IMR-90 (cell line): ENCODE results near the gene MRPL1. TPM values are rescaled to one million over a fixed set of nuclear protein-coding genes. Genes with fewer than 3 reads are reported as not detected.

ENCODE experiments used
- ATAC-seq: fragments of 200-7000 bp; cut with Tn5 transposase; 2 replicates; pipeline ENCODE4 v1.9.1; 2020; ENCODE audit warnings: low read depth, mild to moderate bottlenecking, moderate library complexity
- BruUV-seq: library from RNA; stranded (reverse); fragments of 400-500 nt; replicated peaks from 2 replicates; lab custom pipeline; 2021; lab: Mats Ljungman, UMichigan
- CTCF ChIA-PET: fragments of 300-600 bp; formaldehyde crosslinking; extraction: SDS; loops from one replicate; lab custom pipeline; 2021; ENCODE audit warnings: antibody characterized with exemption; lab: Yijun Ruan, JAX
- POLR2A ChIA-PET: fragments of 300-600 bp; sonication (Branson Sonifier 250); formaldehyde crosslinking; loops from one replicate; lab custom pipeline; 2022; ENCODE audit warnings: antibody characterized with exemption; ENCODE audit not compliant: unreplicated experiment; lab: Charles Lee
- DNase-seq: peaks from one replicate; pipeline ENCODE4 v3.0.0; 2013
- H2AFZ ChIP-seq: replicated peaks from 2 replicates; pipeline ENCODE3; 2013; ENCODE audit warnings: low read length, mild to moderate bottlenecking; ENCODE audit not compliant: poor library complexity
- H2AK5ac ChIP-seq: 2 replicates; pipeline ENCODE4 v1.6.1; 2013; ENCODE audit warnings: low read depth, low read length, inconsistent platforms
- H2AK9ac ChIP-seq: replicated peaks from 2 replicates; pipeline ENCODE3; 2013; ENCODE audit warnings: mild to moderate bottlenecking, low read depth, low read length, moderate library complexity; ENCODE audit not compliant: poor library complexity
- H2BK120ac ChIP-seq: 2 replicates; pipeline ENCODE4 v1.6.1; 2013; ENCODE audit warnings: low read depth, low read length, inconsistent platforms
- H2BK15ac ChIP-seq: 3 replicates; pipeline ENCODE4 v1.6.1; 2013; ENCODE audit warnings: low read depth, low read length, inconsistent platforms
- H2BK20ac ChIP-seq: 2 replicates; pipeline ENCODE4 v1.6.1; 2013; ENCODE audit warnings: low read depth, mild to moderate bottlenecking, inconsistent platforms, low read length, moderate library complexity
- H2BK5ac ChIP-seq: 2 replicates; pipeline ENCODE4 v1.6.1; 2013; ENCODE audit warnings: mild to moderate bottlenecking, low read depth, low read length, inconsistent platforms; ENCODE audit not compliant: poor library complexity, severe bottlenecking
- H3K14ac ChIP-seq: replicated peaks from 2 replicates; pipeline ENCODE4 v1.6.1; 2013; ENCODE audit warnings: low read depth, low read length, inconsistent platforms
- H3K18ac ChIP-seq: 2 replicates; pipeline ENCODE4 v1.6.1; 2013; ENCODE audit warnings: low read depth, low read length, control low read depth
- H3K23ac ChIP-seq: 2 replicates; pipeline ENCODE4 v1.6.1; 2013; ENCODE audit warnings: low read depth, low read length, inconsistent platforms
- H3K27ac ChIP-seq: 2 replicates; pipeline ENCODE4 v1.5.1; 2013; ENCODE audit warnings: mild to moderate bottlenecking, control low read depth, low read length; ENCODE audit not compliant: insufficient read depth
- H3K27me3 ChIP-seq: 2 replicates; pipeline ENCODE4 v1.6.1; 2013; ENCODE audit warnings: low read length; ENCODE audit not compliant: control insufficient read depth, insufficient read depth
- H3K36me3 ChIP-seq: 2 replicates; pipeline ENCODE4 v1.6.1; 2013; ENCODE audit warnings: low read length, mixed read lengths; ENCODE audit not compliant: control insufficient read depth, insufficient read depth
- H3K4ac ChIP-seq: 2 replicates; pipeline ENCODE4 v1.6.1; 2013; ENCODE audit warnings: low read depth, low read length, inconsistent platforms
- H3K4me1 ChIP-seq: 2 replicates; pipeline ENCODE4 v1.6.1; 2013; ENCODE audit warnings: low read length, mixed read lengths; ENCODE audit not compliant: control insufficient read depth, insufficient read depth
- H3K4me2 ChIP-seq: 2 replicates; pipeline ENCODE4 v1.6.1; 2013; ENCODE audit warnings: low read depth, mild to moderate bottlenecking, control low read depth, low read length, moderate library complexity
- H3K4me3 ChIP-seq: 2 replicates; pipeline ENCODE4 v1.5.1; 2013; ENCODE audit warnings: low read depth, mild to moderate bottlenecking, control low read depth, low read length, moderate library complexity; ENCODE audit not compliant: insufficient read depth
- H3K56ac ChIP-seq: 2 replicates; pipeline ENCODE4 v1.6.1; 2013; ENCODE audit warnings: low read length, inconsistent platforms; ENCODE audit not compliant: insufficient read depth; ENCODE audit errors: extremely low read depth
- H3K79me1 ChIP-seq, 2 experiments: 2 replicates each; pipeline ENCODE4 v1.6.1; 2013; ENCODE audit warnings: low read length in 2 of 2, inconsistent platforms in 1 of 2, low read depth in 1 of 2
- H3K9ac ChIP-seq: 2 replicates; pipeline ENCODE4 v1.6.1; 2013; ENCODE audit warnings: low read depth, low read length, control low read depth
- H3K9me1 ChIP-seq: 2 replicates; pipeline ENCODE4 v1.6.1; 2013; ENCODE audit warnings: low read length, inconsistent platforms; ENCODE audit not compliant: insufficient read depth
- H3K9me3 ChIP-seq: 2 replicates; pipeline ENCODE4 v1.6.1; 2013; ENCODE audit warnings: low read length; ENCODE audit not compliant: control insufficient read depth, insufficient read depth
- H4K20me1 ChIP-seq: 2 replicates; pipeline ENCODE4 v1.6.1; 2013; ENCODE audit warnings: low read length, inconsistent platforms; ENCODE audit not compliant: insufficient read depth
- H4K5ac ChIP-seq: 2 replicates; pipeline ENCODE4 v1.6.1; 2013; ENCODE audit warnings: mild to moderate bottlenecking, low read depth, low read length, control low read depth
- H4K8ac ChIP-seq, 2 experiments: 2 replicates each; pipeline ENCODE4 v1.6.1; 2013; ENCODE audit warnings: low read depth in 2 of 2, low read length in 2 of 2, control low read depth in 1 of 2, inconsistent platforms in 1 of 2
- H4K91ac ChIP-seq: 2 replicates; pipeline ENCODE4 v1.6.1; 2013; ENCODE audit warnings: low read depth, low read length, inconsistent platforms; ENCODE audit not compliant: insufficient read depth
- SMC3 ChIP-seq: fragments of 150-350 bp; IDR thresholded peaks from 2 replicates; pipeline ENCODE4 v1.6.1; 2016; ENCODE audit warnings: low read depth, mild to moderate bottlenecking, antibody characterized with exemption, low read length, moderate library complexity
- WGBS, 2 experiments: methylation state at CpG; one replicate each; pipeline versions ENCODE4 v1.1.5 to v1.1.7; 2013; ENCODE audit warnings: missing lambda C conversion rate in 2 of 2; ENCODE audit not compliant: insufficient read length in 1 of 2; ENCODE audit errors: extremely low coverage in 2 of 2; 5-methylcytosine and 5-hydroxymethylcytosine counted together
- dilution Hi-C: fragments of 300-500 bp; cut with HindIII; formaldehyde crosslinking; loops from one replicate; pipeline ENCODE4 v1.14.3; 2018; ENCODE audit warnings: low sequenced_read_pairs; ENCODE audit not compliant: unreplicated experiment
- in situ Hi-C: fragments of 300-500 bp; cut with MboI; formaldehyde crosslinking; loops from 3 replicates; pipeline ENCODE4 v1.14.3; 2019; ENCODE audit warnings: low sequenced_read_pairs, inconsistent platforms, mixed read lengths
- intact Hi-C: fragments of 100-400 bp; cut with micrococcal nuclease; formaldehyde crosslinking; loops from 2 replicates; pipeline ENCODE4 v1.10.0; 2022
- polyA plus RNA-seq, 3 experiments: library from polyadenylated mRNA; depleted of rRNA; stranded (reverse); fragments of >200 nt; gene quantifications; 2 replicates each; pipeline ENCODE4 v1.2.3, GENCODE V29; 2012; ENCODE audit warnings: low replicate concordance in 1 of 3
- total RNA-seq: library from RNA; depleted of rRNA; stranded (reverse); fragments of >200 nt; gene quantifications from 2 replicates; pipeline ENCODE4 v1.2.3, GENCODE V29; 2012

The MRPL1 gene
- total and polyA plus RNA-seq, 2 of the 4 experiments (the other 2 are of a cell fraction): 13.4 to 22.5 TPM

DNA sequence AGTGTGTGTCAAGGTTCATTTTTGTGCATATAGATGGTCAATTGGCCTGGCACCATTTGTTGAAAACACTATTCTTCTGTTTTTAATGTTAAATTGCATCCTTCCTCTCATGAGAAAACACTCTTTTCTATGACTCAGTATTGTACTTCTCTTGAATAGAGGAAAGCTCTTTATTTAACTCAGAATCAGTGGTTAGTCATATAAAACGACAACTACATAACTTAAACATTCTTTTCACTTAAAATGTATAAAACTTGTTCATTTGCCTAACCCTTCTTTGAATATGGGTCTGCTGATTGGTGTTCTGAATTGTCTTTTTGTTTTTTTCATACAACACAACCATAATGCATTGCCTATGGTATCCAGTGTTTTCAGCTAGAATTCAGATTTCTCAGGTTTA, 17.2 kb upstream of the MRPL1 start:
- no peak overlapping the region for H3K4me2 ChIP-seq
- dilution Hi-C loops (no loop called here), intact Hi-C loops (no loop called here), in situ Hi-C loops (no loop called here)
- no peak overlapping the region for H3K4me3 ChIP-seq
- H3K18ac ChIP-seq: no peak overlapping the region
- BruUV-seq: no TSS peak
- H2BK15ac ChIP-seq: no peak overlapping the region
- no peak for TF ChIP-seq SMC3
- no peak overlapping the region for H2BK20ac ChIP-seq
- peaks cover 2% of the 10 kb centered on the region; the same call in 1 of the 2 replicates for H3K27me3 ChIP-seq
- H2BK120ac ChIP-seq: no peak overlapping the region
- no peak overlapping the region for H3K9ac ChIP-seq
- H3K23ac ChIP-seq: no peak overlapping the region
- DNase-seq (peak; percentile 13), ATAC-seq (no peak)
- H2AK9ac ChIP-seq: no peak overlapping the region
- H3K79me1 ChIP-seq: no peaks in the 10 kb centered on the region
- no peaks in the 10 kb centered on the region for H3K9me3 ChIP-seq
- no peak overlapping the region for H4K91ac ChIP-seq
- H3K36me3 ChIP-seq: no peaks in the 10 kb centered on the region
- H4K20me1 ChIP-seq: no peaks in the 10 kb centered on the region
- no peak overlapping the region for H2AK5ac ChIP-seq
- POLR2A ChIA-PET: no interaction called here
- H3K56ac ChIP-seq: no peak overlapping the region
- H4K5ac ChIP-seq: no peak overlapping the region
- no CpG with 5 or more reads among the region's 1 CpG for WGBS, 2 experiments
- H3K14ac ChIP-seq: no peak overlapping the region
- no peak overlapping the region for H3K27ac ChIP-seq
- H3K4me1 ChIP-seq: no peaks in the 10 kb centered on the region
- H2AFZ ChIP-seq: no peak overlapping the region
- H3K4ac ChIP-seq: no peak overlapping the region
- H3K9me1 ChIP-seq: no peaks in the 10 kb centered on the region
- CTCF ChIA-PET: interaction anchor here (0.5 kb wide), 1 partner anchor 534 kb away, joined by 3 read pairs; no protein-coding TSS in a partner anchor
- H4K8ac ChIP-seq: no peak overlapping the region
- no peak overlapping the region for H2BK5ac ChIP-seq
